Measurements from ENCODE around the gene TROAP.

Gene TROAP

GRCh38 chr12:49342066-49342913 lies 19.2 kb downstream of the TROAP start:
- peak; percentile 51 to 83 for DNase-seq (ENCODE audit: low read depth in 2 of 2)

GRCh38 chr12:49342914-49343731 lies 20.1 kb downstream of the TROAP start:
- DNase-seq (ENCODE audit: low read depth in 2 of 2): peak in 1 of 2 experiments; percentile 22

- no peak for DNase-seq (ENCODE audit: low read depth in 2 of 2)
Observed at GRCh38 chr12:49344486-49345050, 21.5 kb downstream of the TROAP start.

GRCh38 chr12:49345051-49345824 lies 22.2 kb downstream of the TROAP start:
- no peak for DNase-seq (ENCODE audit: low read depth in 2 of 2)

GRCh38 chr12:49345825-49346658 lies 23.0 kb downstream of the TROAP start:
- no peak for DNase-seq (ENCODE audit: low read depth in 2 of 2)

- no peak for DNase-seq (ENCODE audit: low read depth in 2 of 2)
Observed at GRCh38 chr12:49346659-49347310, 23.7 kb downstream of the TROAP start, which contains the start of gene DNAJC22. TSS of gene DNAJC22 (plus strand) at chr12:49346888. CDS start at chr12:49348873, 1,985 bp downstream.

- peak; percentile 47 to 64 for DNase-seq (ENCODE audit: low read depth in 2 of 2)
Observed at GRCh38 chr12:49347311-49348193, 24.5 kb downstream of the TROAP start.

GRCh38 chr12:49348781-49349180 lies 25.7 kb downstream of the TROAP start:
- DNase-seq (ENCODE audit: low read depth in 2 of 2): no peak

- DNase-seq (ENCODE audit: low read depth in 2 of 2): no peak
Observed at GRCh38 chr12:49349266-49349665, 26.2 kb downstream of the TROAP start.

GRCh38 chr12:49352351-49352750 lies 29.3 kb downstream of the TROAP start:
- DNase-seq (ENCODE audit: low read depth in 2 of 2): no peak

- no peak for DNase-seq (ENCODE audit: low read depth in 2 of 2)
Observed at GRCh38 chr12:49355913-49356312, 32.9 kb downstream of the TROAP start.

GRCh38 chr12:49357103-49357678 lies 34.1 kb downstream of the TROAP start:
- DNase-seq (ENCODE audit: low read depth in 2 of 2): no peak

- peak in 1 of 2 experiments; percentile 35 for DNase-seq (ENCODE audit: low read depth in 2 of 2)
Observed at GRCh38 chr12:49358483-49359141, 35.6 kb downstream of the TROAP start.

GRCh38 chr12:49359671-49360070 lies 36.6 kb downstream of the TROAP start:
- DNase-seq (ENCODE audit: low read depth in 2 of 2): no peak

GRCh38 chr12:49362077-49362476 lies 39.0 kb downstream of the TROAP start:
- DNase-seq (ENCODE audit: low read depth in 2 of 2): no peak

GRCh38 chr12:49364989-49365388 lies 41.9 kb downstream of the TROAP start:
- no peak for DNase-seq (ENCODE audit: low read depth in 2 of 2)

GRCh38 chr12:49365542-49365941 lies 42.5 kb downstream of the TROAP start:
- no peak for DNase-seq (ENCODE audit: low read depth in 2 of 2)

- no peak for DNase-seq (ENCODE audit: low read depth in 2 of 2)
Observed at GRCh38 chr12:49366096-49366651, 43.1 kb downstream of the TROAP start.
